ENCODE measurements around the gene PARD3. TPM values are rescaled to one million over a fixed set of nuclear protein-coding genes. Genes with fewer than 3 reads are reported as not detected.

PARD3 gene
- total and polyA plus RNA-seq, 2 donors (not counting 1 experiment from before 2014, with no cell fraction given): 24.0 to 46.4 TPM

GRCh38 chr10:34397324-34397723 is 417.8 kb downstream of the PARD3 start:
- DNase-seq (ENCODE audit: low read depth in 2 of 2): peak; percentile 67 to 75

DNA sequence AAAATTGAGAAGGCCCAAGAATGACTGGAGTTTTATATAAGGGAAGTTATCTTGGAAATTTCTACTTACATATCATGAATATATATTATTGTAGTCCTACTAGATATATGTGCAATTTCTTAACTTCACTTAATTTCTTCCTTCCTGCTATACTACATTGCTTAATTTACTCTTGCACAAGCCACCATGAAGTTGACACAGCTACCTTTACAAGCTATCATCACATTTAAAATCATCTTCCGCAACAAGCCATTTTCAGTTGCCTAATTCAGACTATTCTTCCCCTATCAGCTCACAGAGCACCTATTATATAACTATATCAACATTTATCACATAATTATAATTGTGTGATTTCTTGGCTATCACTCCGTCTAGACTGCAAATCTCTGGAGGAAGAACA is 418.4 kb downstream of the PARD3 start:
- H3K4me2 ChIP-seq (ENCODE audit: extremely low read depth, insufficient read depth, low read length): no peak overlapping the region
- no peak overlapping the region for H2AFZ ChIP-seq (ENCODE audit: low read length)
- TF ChIP-seq EZH2 (IDR thresholded peaks at IDR 0.05; ENCODE audit: low read length, missing control alignments): no peak
- TF ChIP-seq, protein P1, sequence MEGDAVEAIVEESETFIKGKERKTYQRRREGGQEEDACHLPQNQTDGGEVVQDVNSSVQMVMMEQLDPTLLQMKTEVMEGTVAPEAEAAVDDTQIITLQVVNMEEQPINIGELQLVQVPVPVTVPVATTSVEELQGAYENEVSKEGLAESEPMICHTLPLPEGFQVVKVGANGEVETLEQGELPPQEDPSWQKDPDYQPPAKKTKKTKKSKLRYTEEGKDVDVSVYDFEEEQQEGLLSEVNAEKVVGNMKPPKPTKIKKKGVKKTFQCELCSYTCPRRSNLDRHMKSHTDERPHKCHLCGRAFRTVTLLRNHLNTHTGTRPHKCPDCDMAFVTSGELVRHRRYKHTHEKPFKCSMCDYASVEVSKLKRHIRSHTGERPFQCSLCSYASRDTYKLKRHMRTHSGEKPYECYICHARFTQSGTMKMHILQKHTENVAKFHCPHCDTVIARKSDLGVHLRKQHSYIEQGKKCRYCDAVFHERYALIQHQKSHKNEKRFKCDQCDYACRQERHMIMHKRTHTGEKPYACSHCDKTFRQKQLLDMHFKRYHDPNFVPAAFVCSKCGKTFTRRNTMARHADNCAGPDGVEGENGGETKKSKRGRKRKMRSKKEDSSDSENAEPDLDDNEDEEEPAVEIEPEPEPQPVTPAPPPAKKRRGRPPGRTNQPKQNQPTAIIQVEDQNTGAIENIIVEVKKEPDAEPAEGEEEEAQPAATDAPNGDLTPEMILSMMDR (conservative IDR thresholded peaks at IDR 0.05 in 1 of 2, IDR thresholded peaks at IDR 0.05 in 1 of 2; ENCODE audit: low read depth in 1 of 2, low read length in 2 of 2): no peak
- no peaks in the 10 kb centered on the region for H3K4me1 ChIP-seq (ENCODE audit: control insufficient read depth, extremely low read depth, insufficient read depth, low read length)
- H3K79me2 ChIP-seq (ENCODE audit: control insufficient read depth, insufficient read depth, low read length): no peaks in the 10 kb centered on the region
- H3K9ac ChIP-seq (ENCODE audit: insufficient read depth, low read length): no peak overlapping the region
- no peaks in the 10 kb centered on the region for H4K20me1 ChIP-seq (ENCODE audit: control insufficient read depth, extremely low read depth, insufficient read depth, low read length)
- no peaks in the 10 kb centered on the region for H3K27me3 ChIP-seq (ENCODE audit: control insufficient read depth, insufficient read depth, low read length)
- no peaks in the 10 kb centered on the region for H3K9me3 ChIP-seq (ENCODE audit: control insufficient read depth, insufficient read depth, low read depth, low read length)
- no peaks in the 10 kb centered on the region for H3K36me3 ChIP-seq (ENCODE audit: control insufficient read depth, insufficient read depth, low read length)
- H3K4me3 ChIP-seq (replicated peaks in 1 of 4; ENCODE audit: control extremely low read depth in 1 of 4, insufficient read depth in 1 of 4, low read depth in 3 of 4, low read length in 4 of 4): no peak overlapping the region
- DNase-seq (ENCODE audit: low read depth in 2 of 2): no peak
- H3K27ac ChIP-seq (ENCODE audit: insufficient read depth, low read length): no peak overlapping the region

More at GRCh38 chr10:34397324-34397723, 417.8 kb downstream of the PARD3 start:
- Histone ChIP-seq H3K4me2 (ENCODE audit: extremely low read depth, insufficient read depth, low read length) (no peak overlapping the region), H4K20me1 (ENCODE audit: control insufficient read depth, extremely low read depth, insufficient read depth, low read length) (no peaks in the 10 kb centered on the region), H3K9ac (ENCODE audit: insufficient read depth, low read length) (no peak overlapping the region), H3K4me3 (replicated peaks in 1 of 4; ENCODE audit: control extremely low read depth in 1 of 4, insufficient read depth in 1 of 4, low read depth in 3 of 4, low read length in 4 of 4) (no peak overlapping the region), H3K27me3 (ENCODE audit: control insufficient read depth, insufficient read depth, low read length) (no peaks in the 10 kb centered on the region), H3K27ac (ENCODE audit: insufficient read depth, low read length) (no peak overlapping the region), H3K9me3 (ENCODE audit: control insufficient read depth, insufficient read depth, low read depth, low read length) (no peaks in the 10 kb centered on the region), H3K79me2 (ENCODE audit: control insufficient read depth, insufficient read depth, low read length) (no peaks in the 10 kb centered on the region), H2AFZ (ENCODE audit: low read length) (no peak overlapping the region), H3K36me3 (ENCODE audit: control insufficient read depth, insufficient read depth, low read length) (no peaks in the 10 kb centered on the region), H3K4me1 (ENCODE audit: control insufficient read depth, extremely low read depth, insufficient read depth, low read length) (no peaks in the 10 kb centered on the region)
- TF ChIP-seq, protein P1 (conservative IDR thresholded peaks at IDR 0.05 in 1 of 2, IDR thresholded peaks at IDR 0.05 in 1 of 2; ENCODE audit: low read depth in 1 of 2, low read length in 2 of 2): no peak
- no peak for TF ChIP-seq EZH2 (IDR thresholded peaks at IDR 0.05; ENCODE audit: low read length, missing control alignments)

DNA sequence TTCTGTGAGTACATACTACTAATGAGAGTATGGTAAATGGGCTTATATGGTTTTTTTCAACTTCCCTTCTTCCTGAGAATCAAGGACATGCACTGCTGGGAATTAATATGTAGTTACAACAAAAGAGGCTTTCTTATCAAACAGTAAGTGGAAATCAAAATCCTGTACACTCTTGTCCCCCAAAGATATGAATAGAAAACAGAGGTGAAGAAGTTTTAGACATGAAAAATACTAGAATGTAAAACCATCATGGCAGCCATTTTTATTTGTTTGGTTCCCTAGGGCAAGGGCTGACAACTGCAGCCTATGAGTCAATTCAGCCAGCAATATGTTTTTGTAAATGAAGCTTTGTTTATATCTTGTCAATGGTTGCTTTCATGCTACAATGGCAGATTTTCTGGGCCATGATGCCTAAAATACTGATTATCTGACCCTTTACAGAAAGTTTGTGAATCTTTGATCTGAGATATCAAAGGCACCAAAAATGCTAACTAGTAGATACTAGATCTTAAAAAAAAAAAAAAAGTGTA is 422.4 kb downstream of the PARD3 start:
- Histone ChIP-seq H4K20me1 (ENCODE audit: control insufficient read depth, extremely low read depth, insufficient read depth, low read length) (no peaks in the 10 kb centered on the region), H3K9me3 (ENCODE audit: control insufficient read depth, insufficient read depth, low read depth, low read length) (no peaks in the 10 kb centered on the region), H3K4me1 (ENCODE audit: control insufficient read depth, extremely low read depth, insufficient read depth, low read length) (no peaks in the 10 kb centered on the region), H3K79me2 (ENCODE audit: control insufficient read depth, insufficient read depth, low read length) (no peaks in the 10 kb centered on the region), H3K4me3 (replicated peaks in 1 of 4; ENCODE audit: control extremely low read depth in 1 of 4, insufficient read depth in 1 of 4, low read depth in 3 of 4, low read length in 4 of 4) (no peak overlapping the region), H3K4me2 (ENCODE audit: extremely low read depth, insufficient read depth, low read length) (no peak overlapping the region), H2AFZ (ENCODE audit: low read length) (no peak overlapping the region), H3K9ac (ENCODE audit: insufficient read depth, low read length) (no peak overlapping the region), H3K27ac (ENCODE audit: insufficient read depth, low read length) (no peak overlapping the region), H3K27me3 (ENCODE audit: control insufficient read depth, insufficient read depth, low read length) (no peaks in the 10 kb centered on the region), H3K36me3 (ENCODE audit: control insufficient read depth, insufficient read depth, low read length) (no peaks in the 10 kb centered on the region)
- TF ChIP-seq, protein P1 (conservative IDR thresholded peaks at IDR 0.05 in 1 of 2, IDR thresholded peaks at IDR 0.05 in 1 of 2; ENCODE audit: low read depth in 1 of 2, low read length in 2 of 2): no peak
- no peak for TF ChIP-seq EZH2 (IDR thresholded peaks at IDR 0.05; ENCODE audit: low read length, missing control alignments)
- no peak for DNase-seq (ENCODE audit: low read depth in 2 of 2)

Data from fibroblast of lung (primary cell).